Measurements from ENCODE around the gene AMPD3.

- TF ChIP-seq PAX5 (IDR thresholded peaks at IDR 0.05; ENCODE audit: insufficient read depth, low read length, severe bottlenecking) (no peak), POLR2AphosphoS5 (IDR thresholded peaks at IDR 0.05; ENCODE audit: low read depth, low read length) (no peak), SPI1 (IDR thresholded peaks at IDR 0.05; ENCODE audit: low read depth, low read length) (no peak), POLR2A (IDR thresholded peaks at IDR 0.05; ENCODE audit: low read depth, low read length) (no peak), TAF1 (IDR thresholded peaks at IDR 0.05; ENCODE audit: low read depth, low read length) (no peak)
Measured at GRCh38 chr11:10494636-10495463, 39.8 kb downstream of the AMPD3 start.
